HepG2 (cell line): Measurements from ENCODE around the gene SSR2. TPM values are rescaled to one million over a fixed set of nuclear protein-coding genes. Genes with fewer than 3 reads are reported as not detected.

Source experiments
- AKNA ChIP-seq: sonication (generic); formaldehyde crosslinking; IDR thresholded peaks from 2 replicates; pipeline ENCODE4 v1.4.0; 2020; ENCODE audit warnings: missing genetic modification reagents, borderline replicate concordance
- ARID2 ChIP-seq: sonication (generic); formaldehyde crosslinking; IDR thresholded peaks from 2 replicates; pipeline ENCODE4 v1.8.1; 2022; ENCODE audit warnings: mild to moderate bottlenecking, missing genetic modification reagents, borderline replicate concordance
- GTF2F1 ChIP-seq: fragments of 150-350 bp; IDR thresholded peaks from 2 replicates; pipeline ENCODE4 v1.6.1; 2014; ENCODE audit warnings: low read length
- HOXA5 ChIP-seq: sonication (generic); formaldehyde crosslinking; IDR thresholded peaks from 2 replicates; pipeline ENCODE4 v1.4.0; 2020; ENCODE audit warnings: missing genetic modification reagents
- KAT8 ChIP-seq: IDR thresholded peaks from 2 replicates; pipeline ENCODE4 v1.6.1; 2016; ENCODE audit warnings: missing genetic modification reagents, missing compliant biosample characterization
- MAFK ChIP-seq, 2 experiments: IDR thresholded peaks in 1 of 2; conservative IDR thresholded peaks in 1 of 2; 2 replicates each; pipeline ENCODE4 v1.6.1; 2011; ENCODE audit warnings: improper control_type of control experiment in 2 of 2, low read length in 2 of 2
- MBD4 ChIP-seq: IDR thresholded peaks from 2 replicates; pipeline ENCODE4 v1.6.1; 2012; ENCODE audit warnings: low read length, inconsistent platforms, borderline replicate concordance
- MED8 ChIP-seq: sonication (generic); formaldehyde crosslinking; IDR thresholded peaks from 2 replicates; pipeline ENCODE4 v1.8.1; 2023; ENCODE audit warnings: mild to moderate bottlenecking, missing genetic modification reagents; ENCODE audit not compliant: insufficient replicate concordance
- PAXIP1 ChIP-seq: sonication (generic); formaldehyde crosslinking; conservative IDR thresholded peaks from 2 replicates; pipeline ENCODE4 v1.4.0; 2020; ENCODE audit warnings: mild to moderate bottlenecking, missing genetic modification reagents, moderate library complexity
- ZFP36L2 ChIP-seq: sonication (generic); formaldehyde crosslinking; IDR thresholded peaks from 2 replicates; pipeline ENCODE4 v1.4.0; 2020; ENCODE audit warnings: missing genetic modification reagents
- ZFP82 ChIP-seq: sonication (generic); formaldehyde crosslinking; IDR thresholded peaks from 2 replicates; pipeline ENCODE4 v1.5.1; 2020; ENCODE audit warnings: mild to moderate bottlenecking, missing genetic modification reagents, borderline replicate concordance
- ZNF17 ChIP-seq: sonication (generic); formaldehyde crosslinking; IDR thresholded peaks from 2 replicates; pipeline ENCODE4 v1.5.0; 2020; ENCODE audit warnings: mild to moderate bottlenecking, missing genetic modification reagents
- ZNF547 ChIP-seq: sonication (generic); formaldehyde crosslinking; IDR thresholded peaks from 2 replicates; pipeline ENCODE4 v1.5.1; 2020; ENCODE audit warnings: mild to moderate bottlenecking, missing genetic modification reagents
- ZNF564 ChIP-seq: sonication (generic); formaldehyde crosslinking; IDR thresholded peaks from 2 replicates; pipeline ENCODE4 v1.8.1; 2023; ENCODE audit warnings: mild to moderate bottlenecking, missing genetic modification reagents
- polyA plus RNA-seq, 8 experiments: library from polyadenylated mRNA; depleted of rRNA in 3 of 8; stranded (reverse) in 7 of 8; unstranded in 1 of 8; fragments of >200 nt; fragmentation: Illumina TruSeq in 4 of 8; extraction: Trizol in 4 of 8; gene quantifications; 2 replicates each; pipeline versions ENCODE4 v1.2.1 to v1.2.3, GENCODE V29; 2011 to 2016; ENCODE audit warnings: low read depth in 4 of 8, missing spikeins in 1 of 8, mixed read lengths in 1 of 8; ENCODE audit not compliant: insufficient read depth in 1 of 8
- total RNA-seq, 5 experiments: library from RNA; depleted of rRNA; stranded (reverse); fragments of >200 nt; fragmentation: Illumina TruSeq; extraction: Trizol; gene quantifications; 2 replicates each; pipeline ENCODE4 v1.2.3, GENCODE V29; 2016; ENCODE audit warnings: low read depth in 1 of 5
- TF ChIP-seq, protein P1 (sequence below): sonication (generic); formaldehyde crosslinking; conservative IDR thresholded peaks from 2 replicates; pipeline ENCODE4 v1.4.0; 2020; ENCODE audit warnings: missing genetic modification reagents
- TF ChIP-seq, protein P2 (sequence below): sonication (generic); formaldehyde crosslinking; IDR thresholded peaks from 2 replicates; pipeline ENCODE4 v1.4.0; 2020; ENCODE audit warnings: missing genetic modification reagents, mild to moderate bottlenecking, borderline replicate concordance

Gene SSR2
- total and polyA plus RNA-seq, 2 of the 13 experiments (the other 11 are each of a cell fraction or from before 2014, with no cell fraction given), result 284 to 461 TPM

DNA sequence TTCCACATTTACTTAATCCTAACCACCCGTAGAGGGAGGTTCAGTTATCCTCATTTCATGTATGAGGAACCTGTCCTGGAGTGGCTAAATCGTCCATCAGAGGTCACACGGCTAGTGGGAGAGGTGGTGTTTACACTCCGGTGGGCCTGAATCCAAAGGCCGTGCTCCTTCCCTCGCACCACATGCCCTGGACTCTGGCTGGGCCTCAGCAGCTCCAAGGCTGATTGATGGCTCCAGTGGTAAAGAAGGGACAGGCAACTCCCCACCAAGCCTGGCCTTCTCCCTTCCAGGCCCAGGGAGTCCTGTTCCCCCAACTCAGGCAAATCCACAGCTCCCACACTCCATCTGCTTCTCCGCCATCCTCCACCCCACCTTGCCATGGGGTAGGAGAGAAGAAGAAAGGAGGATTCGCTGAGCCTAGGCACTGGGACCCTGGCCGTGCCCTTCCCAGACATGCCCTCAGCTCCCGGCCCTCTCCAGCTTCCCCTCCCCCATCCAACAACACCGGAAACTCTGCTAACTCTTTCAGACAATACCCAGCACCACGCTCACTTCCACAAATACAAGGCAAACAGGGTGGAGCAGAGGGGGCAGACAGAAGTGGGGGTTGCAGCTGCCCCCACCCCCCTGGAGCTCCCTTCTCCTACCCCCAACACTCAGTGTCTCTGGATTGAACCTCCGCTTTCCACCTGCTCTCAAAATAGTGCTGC, 53.3 kb downstream of the SSR2 start (continued):
- no peak for TF ChIP-seq ZFP36L2 (CRISPR knock-in tag)
- TF ChIP-seq, protein P1, sequence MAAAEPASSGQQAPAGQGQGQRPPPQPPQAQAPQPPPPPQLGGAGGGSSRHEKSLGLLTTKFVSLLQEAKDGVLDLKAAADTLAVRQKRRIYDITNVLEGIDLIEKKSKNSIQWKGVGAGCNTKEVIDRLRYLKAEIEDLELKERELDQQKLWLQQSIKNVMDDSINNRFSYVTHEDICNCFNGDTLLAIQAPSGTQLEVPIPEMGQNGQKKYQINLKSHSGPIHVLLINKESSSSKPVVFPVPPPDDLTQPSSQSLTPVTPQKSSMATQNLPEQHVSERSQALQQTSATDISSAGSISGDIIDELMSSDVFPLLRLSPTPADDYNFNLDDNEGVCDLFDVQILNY, result no peak
- no peak; the same call in 1 of the 2 replicates for TF ChIP-seq ZFP82
- TF ChIP-seq PAXIP1 (CRISPR knock-in tag), result peak; percentile 92
- no peak for TF ChIP-seq MBD4
- no peak for TF ChIP-seq MAFK (conservative IDR thresholded peaks at IDR 0.05 in 1 of 2, IDR thresholded peaks at IDR 0.05 in 1 of 2; ENCODE audit: low read length in 2 of 2)
- no peak for TF ChIP-seq AKNA (CRISPR knock-in tag)
- no peak for TF ChIP-seq MED8 (CRISPR knock-in tag)
- peak; percentile 93; the same call in 1 of the 2 replicates for TF ChIP-seq ZNF547 (CRISPR knock-in tag)
- TF ChIP-seq HOXA5, result peak; percentile 51; the same call in 1 of the 2 replicates
- TF ChIP-seq, protein P2, sequence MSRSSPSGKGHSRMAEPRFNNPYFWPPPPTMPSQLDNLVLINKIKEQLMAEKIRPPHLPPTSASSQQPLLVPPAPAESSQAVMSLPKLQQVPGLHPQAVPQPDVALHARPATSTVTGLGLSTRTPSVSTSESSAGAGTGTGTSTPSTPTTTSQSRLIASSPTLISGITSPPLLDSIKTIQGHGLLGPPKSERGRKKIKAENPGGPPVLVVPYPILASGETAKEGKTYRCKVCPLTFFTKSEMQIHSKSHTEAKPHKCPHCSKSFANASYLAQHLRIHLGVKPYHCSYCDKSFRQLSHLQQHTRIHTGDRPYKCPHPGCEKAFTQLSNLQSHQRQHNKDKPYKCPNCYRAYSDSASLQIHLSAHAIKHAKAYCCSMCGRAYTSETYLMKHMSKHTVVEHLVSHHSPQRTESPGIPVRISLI (CRISPR knock-in tag), result 0 out of 2 replicates have a peak, but pooled peaks have one; percentile 28
- no peak for TF ChIP-seq ZNF17 (CRISPR knock-in tag)
- peak; percentile 53 for TF ChIP-seq KAT8 (CRISPR knock-in tag)
- TF ChIP-seq ARID2, result no peak
- TF ChIP-seq GTF2F1, result no peak
- TF ChIP-seq ZNF564 (CRISPR knock-in tag), result peak; percentile 75; the same call in 1 of the 2 replicates
